Hepatocyte (in vitro differentiated cells): Measurements from ENCODE around the gene CHD6. TPM values are rescaled to one million over a fixed set of nuclear protein-coding genes. Genes with fewer than 3 reads are reported as not detected.

ENCODE experiments used
- DNase-seq: peaks from one replicate; pipeline ENCODE4 v3.0.0-alpha.2; 2016; ENCODE audit warnings: low spot score
- H2AFZ ChIP-seq: fragments of 200-600 bp; sonication (generic); 2 replicates; pipeline ENCODE4 v1.6.0; 2016; ENCODE audit warnings: antibody characterized with exemption, mild to moderate bottlenecking
- H3K27ac ChIP-seq: fragments of 200-600 bp; sonication (generic); 2 replicates; pipeline ENCODE4 v1.5.1; 2016; ENCODE audit warnings: mild to moderate bottlenecking
- H3K27me3 ChIP-seq: fragments of 200-600 bp; sonication (generic); 2 replicates; pipeline ENCODE4 v1.6.1; 2016
- H3K36me3 ChIP-seq: fragments of 200-600 bp; sonication (generic); replicated peaks from 2 replicates; pipeline ENCODE4 v1.5.1; 2016; ENCODE audit warnings: low read depth; ENCODE audit not compliant: insufficient read depth
- H3K4me1 ChIP-seq: fragments of 200-600 bp; sonication (generic); 2 replicates; pipeline ENCODE4 v1.5.1; 2016; ENCODE audit warnings: mild to moderate bottlenecking, moderate library complexity; ENCODE audit not compliant: insufficient read depth
- H3K4me2 ChIP-seq: fragments of 200-600 bp; sonication (generic); 2 replicates; pipeline ENCODE4 v1.6.0; 2016
- H3K4me3 ChIP-seq: fragments of 200-600 bp; sonication (generic); 2 replicates; pipeline ENCODE4 v1.5.1; 2016; ENCODE audit warnings: mild to moderate bottlenecking
- H3K79me2 ChIP-seq: fragments of 200-600 bp; sonication (generic); 2 replicates; pipeline ENCODE4 v1.6.0; 2017; ENCODE audit warnings: mild to moderate bottlenecking
- H3K9me2 ChIP-seq: fragments of 200-600 bp; sonication (generic); replicated peaks from 2 replicates; pipeline ENCODE4 v1.6.0; 2017; ENCODE audit warnings: mild to moderate bottlenecking; ENCODE audit not compliant: insufficient read depth
- H3K9me3 ChIP-seq: fragments of 200-600 bp; sonication (generic); 2 replicates; pipeline ENCODE4 v1.5.1; 2016; ENCODE audit warnings: low read depth, mild to moderate bottlenecking
- H4K20me1 ChIP-seq: fragments of 200-600 bp; sonication (generic); 2 replicates; pipeline ENCODE4 v1.6.0; 2016; ENCODE audit warnings: mild to moderate bottlenecking; ENCODE audit not compliant: insufficient read depth, poor library complexity, severe bottlenecking
- EZH2 ChIP-seq: fragments of 200-600 bp; sonication (generic); IDR thresholded peaks from 2 replicates; pipeline ENCODE4 v1.6.1; 2016; ENCODE audit warnings: antibody characterized with exemption, mild to moderate bottlenecking, borderline replicate concordance
- EZH2phosphoT487 ChIP-seq: fragments of 200-600 bp; sonication (generic); IDR thresholded peaks from one replicate; pipeline ENCODE4 v1.6.1; 2018; ENCODE audit warnings: antibody characterized with exemption, mild to moderate bottlenecking, low read depth, moderate library complexity; ENCODE audit not compliant: unreplicated experiment, severe bottlenecking
- WGBS: methylation state at CpG from one replicate; pipeline ENCODE4 v1.1.6; 2016; ENCODE audit warnings: low lambda C conversion rate; ENCODE audit errors: missing lambda C conversion rate; 5-methylcytosine and 5-hydroxymethylcytosine counted together
- polyA plus RNA-seq: library from polyadenylated mRNA; unstranded; fragments of >200 nt; fragmentation: Nextera tagmentation; extraction: Ambion mirVana; gene quantifications from 2 replicates; pipeline ENCODE4 v1.2.1, GENCODE V29; 2016
- total RNA-seq: library from RNA; depleted of rRNA; stranded (reverse); fragments of >200 nt; gene quantifications from 2 replicates; pipeline ENCODE4 v1.2.3, GENCODE V29; 2014
- TF ChIP-seq, protein P1 (sequence below): fragments of 200-600 bp; sonication (generic); IDR thresholded peaks from 2 replicates; pipeline ENCODE4 v1.5.1; 2016; ENCODE audit warnings: antibody characterized with exemption, mild to moderate bottlenecking; ENCODE audit not compliant: poor library complexity

CHD6 gene
- total and polyA plus RNA-seq, 2 experiments from 2014 or later, result 31.0 to 56.0 TPM

GRCh38 chr20:41418031-41418430 is 200.1 kb downstream of the CHD6 start:
- TF ChIP-seq, protein P1, sequence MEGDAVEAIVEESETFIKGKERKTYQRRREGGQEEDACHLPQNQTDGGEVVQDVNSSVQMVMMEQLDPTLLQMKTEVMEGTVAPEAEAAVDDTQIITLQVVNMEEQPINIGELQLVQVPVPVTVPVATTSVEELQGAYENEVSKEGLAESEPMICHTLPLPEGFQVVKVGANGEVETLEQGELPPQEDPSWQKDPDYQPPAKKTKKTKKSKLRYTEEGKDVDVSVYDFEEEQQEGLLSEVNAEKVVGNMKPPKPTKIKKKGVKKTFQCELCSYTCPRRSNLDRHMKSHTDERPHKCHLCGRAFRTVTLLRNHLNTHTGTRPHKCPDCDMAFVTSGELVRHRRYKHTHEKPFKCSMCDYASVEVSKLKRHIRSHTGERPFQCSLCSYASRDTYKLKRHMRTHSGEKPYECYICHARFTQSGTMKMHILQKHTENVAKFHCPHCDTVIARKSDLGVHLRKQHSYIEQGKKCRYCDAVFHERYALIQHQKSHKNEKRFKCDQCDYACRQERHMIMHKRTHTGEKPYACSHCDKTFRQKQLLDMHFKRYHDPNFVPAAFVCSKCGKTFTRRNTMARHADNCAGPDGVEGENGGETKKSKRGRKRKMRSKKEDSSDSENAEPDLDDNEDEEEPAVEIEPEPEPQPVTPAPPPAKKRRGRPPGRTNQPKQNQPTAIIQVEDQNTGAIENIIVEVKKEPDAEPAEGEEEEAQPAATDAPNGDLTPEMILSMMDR, result no peak
- no peak for TF ChIP-seq EZH2
- TF ChIP-seq EZH2phosphoT487, result no peak
- H3K9me3 ChIP-seq, result no peaks in the 10 kb centered on the region
- H3K27me3 ChIP-seq, result no peaks in the 10 kb centered on the region
- WGBS, result 84% methylated on average over 5 of the region's 5 CpGs
- H3K27ac ChIP-seq, result no peak overlapping the region
- no peak overlapping the region for H2AFZ ChIP-seq
- no peaks in the 10 kb centered on the region for H3K79me2 ChIP-seq
- no peaks in the 10 kb centered on the region for H4K20me1 ChIP-seq
- H3K4me2 ChIP-seq, result no peak overlapping the region
- H3K4me3 ChIP-seq, result no peak overlapping the region
- no peaks in the 10 kb centered on the region for H3K9me2 ChIP-seq
- DNase-seq, result no peak
- H3K4me1 ChIP-seq, result no peaks in the 10 kb centered on the region
- H3K36me3 ChIP-seq, result no peaks in the 10 kb centered on the region

- no peak overlapping the region for H3K4me3 ChIP-seq
- no peaks in the 10 kb centered on the region for H3K9me2 ChIP-seq
- no peaks in the 10 kb centered on the region for H3K9me3 ChIP-seq
- no peak overlapping the region for H3K27ac ChIP-seq
- H2AFZ ChIP-seq, result no peak overlapping the region
- H3K4me2 ChIP-seq, result no peak overlapping the region
- no peaks in the 10 kb centered on the region for H3K4me1 ChIP-seq
- DNase-seq, result no peak
- no peaks in the 10 kb centered on the region for H3K36me3 ChIP-seq
- H3K27me3 ChIP-seq, result no peaks in the 10 kb centered on the region
- H3K79me2 ChIP-seq, result no peaks in the 10 kb centered on the region
- WGBS, result 98% methylated on average over 8 of the region's 8 CpGs
- TF ChIP-seq EZH2 (no peak), EZH2phosphoT487 (no peak)
- TF ChIP-seq, protein P1, result no peak
- no peaks in the 10 kb centered on the region for H4K20me1 ChIP-seq
Measured at GRCh38 chr20:41415191-41415590, 203.0 kb downstream of the CHD6 start.

- DNase-seq, result no peak
- no peak for TF ChIP-seq EZH2phosphoT487
- no peak for TF ChIP-seq EZH2
- TF ChIP-seq, protein P1, result no peak
- 90% methylated on average over 5 of the region's 5 CpGs for WGBS
- Histone ChIP-seq H3K27ac (no peak overlapping the region), H4K20me1 (no peaks in the 10 kb centered on the region), H3K9me3 (no peaks in the 10 kb centered on the region), H3K9me2 (no peaks in the 10 kb centered on the region), H2AFZ (no peak overlapping the region), H3K79me2 (no peaks in the 10 kb centered on the region), H3K36me3 (no peaks in the 10 kb centered on the region), H3K4me1 (no peaks in the 10 kb centered on the region), H3K27me3 (no peaks in the 10 kb centered on the region), H3K4me3 (no peak overlapping the region), H3K4me2 (no peak overlapping the region)
Measured at GRCh38 chr20:41413169-41413568, 205.0 kb downstream of the CHD6 start.
